Ishikawa (cell line): Measurements from ENCODE around the gene MCL1.

Source experiments
- MAX ChIP-seq: IDR thresholded peaks from 2 replicates; pipeline ENCODE4 v1.6.1; 2012
- NFIC ChIP-seq: IDR thresholded peaks from 2 replicates; pipeline ENCODE4 v1.6.1; 2012
- REST ChIP-seq: IDR thresholded peaks from 2 replicates; pipeline ENCODE4 v1.6.1; 2012; ENCODE audit warnings: low read depth, mild to moderate bottlenecking
- TEAD4 ChIP-seq: IDR thresholded peaks from 2 replicates; pipeline ENCODE4 v1.6.1; 2012
- YY1 ChIP-seq: IDR thresholded peaks from 2 replicates; pipeline ENCODE4 v1.6.1; 2012; ENCODE audit warnings: low read depth

GRCh38 chr1:150537732-150538684 is 41.4 kb downstream of the MCL1 start:
- peak; percentile 93 for TF ChIP-seq TEAD4
- peak; percentile 50; the same call in 1 of the 2 replicates for TF ChIP-seq MAX
- no peak for TF ChIP-seq YY1
- no peak for TF ChIP-seq REST
- TF ChIP-seq NFIC = no peak
